GM21529 (cell line): ENCODE results near the gene HEPACAM.

Experiments
- ATAC-seq: cut with Tn5 transposase; IDR thresholded peaks from one replicate; pipeline ENCODE4 v1.9.1; 2021; ENCODE audit not compliant: unreplicated experiment

The HEPACAM gene

DNA sequence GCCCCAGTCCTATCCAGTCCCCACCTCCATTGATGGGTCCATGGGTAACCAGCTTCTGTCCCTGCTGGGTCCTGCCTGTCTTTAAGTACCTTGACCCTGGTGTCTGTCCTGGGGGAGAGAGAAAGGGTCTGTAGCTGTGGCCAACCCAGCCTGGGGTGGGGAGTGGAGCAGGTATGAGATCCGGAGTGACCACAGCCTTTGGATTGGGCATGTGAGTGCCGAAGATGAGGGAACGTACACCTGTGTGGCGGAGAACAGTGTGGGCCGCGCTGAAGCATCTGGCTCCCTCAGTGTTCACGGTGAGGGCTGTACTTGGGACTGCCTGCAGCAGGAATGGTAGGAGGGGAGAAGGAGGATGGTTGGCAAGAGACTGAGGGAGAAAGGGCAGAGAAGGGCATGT, 65.4 kb downstream of the HEPACAM start:
- no peak for ATAC-seq

DNA sequence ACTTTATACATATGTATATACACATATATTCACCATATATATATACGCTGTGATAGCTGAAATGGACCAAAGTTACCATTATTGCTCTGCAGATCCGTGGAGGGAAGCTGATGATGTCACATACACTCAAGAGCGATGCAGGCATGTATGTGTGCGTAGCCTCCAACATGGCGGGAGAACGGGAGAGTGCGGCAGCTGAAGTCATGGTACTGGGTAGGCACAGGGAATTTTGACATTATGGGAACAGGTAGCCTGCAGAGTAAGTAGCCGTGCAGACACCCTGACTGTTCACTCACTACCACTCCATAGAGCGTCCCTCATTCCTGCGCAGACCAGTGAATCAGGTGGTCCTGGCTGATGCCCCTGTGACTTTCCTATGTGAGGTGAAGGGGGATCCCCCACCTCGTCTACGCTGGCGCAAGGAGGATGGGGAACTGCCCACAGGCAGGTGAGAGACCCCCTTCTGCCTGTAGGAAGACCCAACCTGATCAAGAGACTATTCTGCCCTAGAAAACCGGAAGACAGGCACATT, 65.9 kb downstream of the HEPACAM start:
- ATAC-seq, result no peak

DNA sequence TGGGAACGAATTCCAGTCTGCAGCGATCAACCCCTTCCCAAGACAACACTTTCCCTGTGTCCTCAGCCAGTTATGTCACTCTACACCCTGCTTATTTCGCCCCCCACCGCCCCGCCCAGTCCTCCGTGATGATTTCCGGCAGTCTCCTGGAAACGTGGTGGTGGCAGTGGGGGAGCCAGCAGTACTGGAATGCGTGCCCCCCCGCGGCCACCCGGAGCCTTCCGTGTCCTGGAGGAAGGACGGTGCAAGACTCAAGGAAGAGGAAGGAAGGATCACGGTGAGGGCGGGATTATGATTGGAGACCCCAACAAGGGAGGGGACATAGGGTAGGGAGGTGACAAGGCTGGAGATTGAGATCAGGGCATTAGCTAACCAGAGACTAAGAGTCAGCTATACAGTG, 66.5 kb downstream of the HEPACAM start:
- ATAC-seq, result no peak
